Naive thymus-derived CD4-positive, alpha-beta T cell (primary cell): ENCODE measurements around the gene PLD1. TPM values are rescaled to one million over a fixed set of nuclear protein-coding genes. Genes with fewer than 3 reads are reported as not detected.

Experiments used
- ATAC-seq: fragments of 150-1000 bp; cut with Tn5 transposase; 2 replicates; pipeline ENCODE4 v1.10.0; 2021; ENCODE audit warnings: mild to moderate bottlenecking, moderate library complexity
- CTCF ChIA-PET: fragments of 350-600 bp; sonication (Branson Sonifier 250); formaldehyde crosslinking; loops from one replicate; lab custom pipeline; 2021; ENCODE audit warnings: antibody characterized with exemption; lab: Charles Lee
- POLR2A ChIA-PET: fragments of 350-600 bp; sonication (Branson Sonifier 250); formaldehyde crosslinking; loops from one replicate; lab custom pipeline; 2021; ENCODE audit warnings: antibody characterized with exemption, inconsistent platforms; lab: Charles Lee
- DNase-seq, 9 donors: peaks; one replicate each; pipeline versions ENCODE4 v3.0.0 to v3.0.0-alpha.2; 2020 to 2022; ENCODE audit warnings: mixed read lengths in 1 of 9
- H3K27ac ChIP-seq: one replicate; pipeline ENCODE4 v1.7.0; 2013; ENCODE audit warnings: mild to moderate bottlenecking, low read depth, low read length, moderate library complexity
- H3K27me3 ChIP-seq, 2 donors: one replicate each; pipeline ENCODE4 v1.7.0; 2013; ENCODE audit warnings: low read length in 2 of 2, mild to moderate bottlenecking in 2 of 2, moderate library complexity in 2 of 2; ENCODE audit not compliant: control insufficient read depth in 2 of 2, insufficient read depth in 2 of 2
- H3K36me3 ChIP-seq, 3 experiments: 1 replicate in 2 of 3; 2 replicates in 1 of 3; pipeline ENCODE4 v1.7.0; 2013; ENCODE audit warnings: low read length in 3 of 3, mild to moderate bottlenecking in 3 of 3, moderate library complexity in 1 of 3; ENCODE audit not compliant: insufficient read depth in 3 of 3, control insufficient read depth in 2 of 3
- H3K4me1 ChIP-seq, 2 donors: one replicate each; pipeline ENCODE4 v1.7.0; 2013; ENCODE audit warnings: low read length in 2 of 2, mild to moderate bottlenecking in 2 of 2, moderate library complexity in 1 of 2; ENCODE audit not compliant: control insufficient read depth in 2 of 2, insufficient read depth in 2 of 2
- H3K4me3 ChIP-seq: 2 replicates; pipeline ENCODE4 v1.7.0; 2013; ENCODE audit warnings: mild to moderate bottlenecking, low read length
- H3K9me3 ChIP-seq, 3 experiments: 1 replicate in 2 of 3; 2 replicates in 1 of 3; pipeline ENCODE4 v1.7.0; 2013; ENCODE audit warnings: low read length in 3 of 3; ENCODE audit not compliant: control insufficient read depth in 2 of 3
- H3K27ac Mint-ChIP-seq, 9 donors: one replicate each; pipeline ENCODE4 v1.8.0; 2020 to 2022; ENCODE audit warnings: mixed read lengths in 9 of 9, mild to moderate bottlenecking in 8 of 9, moderate library complexity in 5 of 9, inconsistent platforms in 2 of 9
- H3K27me3 Mint-ChIP-seq, 5 donors: one replicate each; pipeline ENCODE4 v1.8.0; 2021 to 2022; ENCODE audit warnings: mixed read lengths in 5 of 5, mild to moderate bottlenecking in 1 of 5
- H3K36me3 Mint-ChIP-seq, 5 donors: one replicate each; pipeline ENCODE4 v1.8.0; 2020 to 2022; ENCODE audit warnings: mixed read lengths in 5 of 5, mild to moderate bottlenecking in 3 of 5, inconsistent platforms in 1 of 5
- H3K4me1 Mint-ChIP-seq, 7 donors: one replicate each; pipeline ENCODE4 v1.8.0; 2020 to 2022; ENCODE audit warnings: mixed read lengths in 7 of 7, mild to moderate bottlenecking in 3 of 7, inconsistent platforms in 1 of 7
- H3K4me3 Mint-ChIP-seq, 10 donors: one replicate each; pipeline ENCODE4 v1.8.0; 2020 to 2022; ENCODE audit warnings: mild to moderate bottlenecking in 10 of 10, mixed read lengths in 10 of 10, moderate library complexity in 6 of 10, inconsistent platforms in 2 of 10
- H3K9me3 Mint-ChIP-seq, 11 donors: one replicate each; pipeline ENCODE4 v1.8.0; 2020 to 2022; ENCODE audit warnings: mixed read lengths in 11 of 11, mild to moderate bottlenecking in 4 of 11, inconsistent platforms in 1 of 11, moderate library complexity in 1 of 11
- intact Hi-C, 2 donors: fragments of 100-400 bp; cut with micrococcal nuclease; formaldehyde crosslinking; loops; one replicate each; pipeline ENCODE4 v1.15.1; 2023
- polyA plus RNA-seq, 2 donors: library from polyadenylated mRNA; unstranded; fragments of 300-500 nt; fragmentation: Illumina TruSeq; gene quantifications; one replicate each; pipeline ENCODE4 v1.2.3, GENCODE V29; 2021
- total RNA-seq, 6 experiments: library from RNA in 5 of 6; stranded (reverse) in 5 of 6; gene quantifications; 1 replicate in 5 of 6; 2 replicates in 1 of 6; pipeline ENCODE4 v1.2.3 and lab custom pipeline; 2021 to 2026

The PLD1 gene
- total and polyA plus RNA-seq, 7 experiments from 2014 or later: 0.36 to 12.9 (median 1.4) TPM; not detected in 2

DNA sequence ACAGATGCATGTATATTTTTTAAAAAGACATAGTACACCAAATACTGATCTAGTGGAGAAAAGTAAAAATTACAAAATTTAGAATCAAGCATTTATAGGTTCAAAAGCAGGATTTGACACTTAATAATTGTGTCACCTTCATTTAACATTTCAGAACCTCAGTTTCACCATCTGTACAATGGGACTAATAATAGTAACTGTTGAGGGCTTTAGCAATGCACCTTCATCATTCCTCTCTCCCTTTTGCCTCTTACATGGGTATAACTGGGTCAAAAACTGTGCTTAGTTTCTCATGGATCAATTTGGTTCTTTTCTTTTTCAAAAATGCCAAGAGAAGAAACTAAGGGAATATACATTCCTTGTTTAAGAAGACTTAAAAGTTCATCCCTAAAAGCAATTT lies 27.4 kb upstream of the PLD1 start:
- no peaks in the 10 kb centered on the region for H3K36me3 ChIP-seq
- ChIA-PET POLR2A (no interaction called here), CTCF (no interaction called here)
- H3K27me3 Mint-ChIP-seq: peaks cover 6 to 34% (median 9%) of the 10 kb centered on the region in 5 donors
- ATAC-seq (no peak), DNase-seq (no peak)
- H3K36me3 Mint-ChIP-seq: no peaks in the 10 kb centered on the region
- H3K4me1 Mint-ChIP-seq: peaks cover 0 to 5% (median 0%) of the 10 kb centered on the region in 7 donors
- intact Hi-C loops: no loop called here
- no peak overlapping the region for H3K27ac Mint-ChIP-seq
- H3K4me1 ChIP-seq: no peaks in the 10 kb centered on the region
- H3K27ac ChIP-seq: no peak overlapping the region
- no peaks in the 10 kb centered on the region for H3K27me3 ChIP-seq
- H3K4me3 ChIP-seq: no peak overlapping the region
- no peak overlapping the region for H3K4me3 Mint-ChIP-seq
- no peaks in the 10 kb centered on the region for H3K9me3 ChIP-seq
- H3K9me3 Mint-ChIP-seq: peaks cover 0 to 1% (median 0%) of the 10 kb centered on the region in 11 donors

DNA sequence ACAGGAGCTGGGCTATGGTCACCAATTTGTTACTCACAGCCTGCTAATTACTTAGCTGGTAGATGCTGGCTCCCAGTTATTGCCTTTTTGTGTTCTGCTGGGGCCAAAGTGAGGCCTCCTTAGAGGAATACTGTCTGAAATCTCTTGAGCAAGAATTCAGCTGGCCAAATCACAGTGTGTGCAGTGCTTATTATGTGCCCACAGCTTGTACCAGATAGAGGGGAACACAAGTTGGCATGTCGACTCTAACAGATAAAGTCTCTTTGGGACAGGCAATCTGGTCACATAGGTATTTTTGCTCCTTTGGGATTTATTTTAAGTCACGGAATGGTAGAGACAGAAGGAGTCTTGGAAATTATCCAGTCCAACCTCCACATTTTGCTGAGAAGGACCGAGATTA lies 26.6 kb upstream of the PLD1 start:
- no peaks in the 10 kb centered on the region for H3K27me3 ChIP-seq
- H3K9me3 Mint-ChIP-seq: peaks cover 0 to 1% (median 0%) of the 10 kb centered on the region in 11 donors
- H3K4me1 Mint-ChIP-seq: peaks cover 0 to 5% (median 0%) of the 10 kb centered on the region in 7 donors
- H3K4me1 ChIP-seq: no peaks in the 10 kb centered on the region
- H3K27ac ChIP-seq: no peak overlapping the region
- no peak overlapping the region for H3K4me3 Mint-ChIP-seq
- H3K27ac Mint-ChIP-seq: no peak overlapping the region
- ChIA-PET POLR2A (no interaction called here), CTCF (no interaction called here)
- DNase-seq (no peak), ATAC-seq (no peak)
- no peaks in the 10 kb centered on the region for H3K36me3 Mint-ChIP-seq
- intact Hi-C loops: no loop called here
- no peaks in the 10 kb centered on the region for H3K9me3 ChIP-seq
- no peak overlapping the region for H3K4me3 ChIP-seq
- peaks cover 6 to 37% (median 9%) of the 10 kb centered on the region in 5 donors for H3K27me3 Mint-ChIP-seq
- H3K36me3 ChIP-seq: no peaks in the 10 kb centered on the region

DNA sequence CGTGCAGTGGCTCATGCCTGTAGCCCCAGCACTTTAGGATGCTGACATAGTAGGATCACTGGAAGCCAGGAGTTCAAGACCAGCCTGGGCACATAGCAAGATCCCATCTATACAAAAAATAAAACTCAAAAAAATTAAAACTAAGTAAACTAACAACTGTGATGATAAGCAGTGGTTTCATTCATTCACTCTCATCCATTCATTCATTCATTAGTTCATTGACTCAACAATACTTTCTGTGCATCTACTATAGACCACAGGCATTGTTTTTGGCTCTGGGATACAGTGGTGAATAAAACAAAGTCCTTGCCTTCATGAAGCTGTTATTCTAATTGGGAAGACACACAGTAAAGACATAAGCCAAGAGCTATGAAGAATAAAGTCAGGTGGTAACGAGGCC lies 25.3 kb upstream of the PLD1 start:
- H3K27me3 Mint-ChIP-seq: peaks cover 6 to 33% (median 14%) of the 10 kb centered on the region in 5 donors
- ATAC-seq: no peak
- Histone ChIP-seq H3K36me3 (no peaks in the 10 kb centered on the region), H3K9me3 (no peaks in the 10 kb centered on the region), H3K4me1 (no peaks in the 10 kb centered on the region), H3K27ac (no peak overlapping the region), H3K4me3 (no peak overlapping the region), H3K27me3 (no peaks in the 10 kb centered on the region)
- peaks cover 0 to 4% (median 0%) of the 10 kb centered on the region in 7 donors for H3K4me1 Mint-ChIP-seq
- no peak overlapping the region for H3K27ac Mint-ChIP-seq
- H3K36me3 Mint-ChIP-seq: no peaks in the 10 kb centered on the region
- ChIA-PET POLR2A (no interaction called here), CTCF (interaction anchor here (0.5 kb wide), 1 partner anchor 22 kb away, joined by 3 read pairs; no protein-coding TSS in a partner anchor)
- no peak overlapping the region for H3K4me3 Mint-ChIP-seq
- no peak for DNase-seq
- H3K9me3 Mint-ChIP-seq: peaks cover 0 to 1% (median 0%) of the 10 kb centered on the region in 11 donors
- intact Hi-C loops: no loop called here

DNA sequence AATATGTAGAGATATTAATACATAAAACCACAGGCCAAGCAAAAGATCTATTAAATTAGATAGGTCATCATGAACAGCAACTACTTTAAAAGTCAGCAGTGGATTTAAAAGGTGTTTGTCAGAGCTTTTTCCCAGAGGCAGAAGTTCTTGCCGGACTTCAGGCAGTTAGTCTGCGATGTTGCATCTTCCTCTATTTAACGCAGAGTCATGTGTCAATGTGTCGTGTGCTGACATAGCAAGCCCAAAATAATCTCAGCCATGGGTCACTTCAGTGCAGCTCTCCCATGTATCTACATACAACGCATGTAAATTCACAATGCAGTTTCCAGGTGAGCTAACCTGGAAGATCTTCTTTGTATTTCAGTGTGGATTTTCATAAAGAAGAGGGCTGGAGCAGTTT lies 24.8 kb upstream of the PLD1 start:
- no peak for DNase-seq
- Mint-ChIP-seq H3K36me3 (no peaks in the 10 kb centered on the region), H3K9me3 (peaks cover 0 to 1% (median 0%) of the 10 kb centered on the region in 11 donors), H3K4me1 (peaks cover 0 to 1% (median 0%) of the 10 kb centered on the region in 7 donors), H3K4me3 (no peak overlapping the region), H3K27ac (no peak overlapping the region), H3K27me3 (peaks cover 4 to 29% (median 14%) of the 10 kb centered on the region in 5 donors)
- peak; percentile 57 for ATAC-seq
- intact Hi-C loops: no loop called here
- H3K27ac ChIP-seq: no peak overlapping the region
- no peaks in the 10 kb centered on the region for H3K9me3 ChIP-seq
- H3K27me3 ChIP-seq: no peaks in the 10 kb centered on the region
- H3K4me1 ChIP-seq: no peaks in the 10 kb centered on the region
- no peaks in the 10 kb centered on the region for H3K36me3 ChIP-seq
- H3K4me3 ChIP-seq: no peak overlapping the region
- ChIA-PET CTCF (no interaction called here), POLR2A (no interaction called here)

DNA sequence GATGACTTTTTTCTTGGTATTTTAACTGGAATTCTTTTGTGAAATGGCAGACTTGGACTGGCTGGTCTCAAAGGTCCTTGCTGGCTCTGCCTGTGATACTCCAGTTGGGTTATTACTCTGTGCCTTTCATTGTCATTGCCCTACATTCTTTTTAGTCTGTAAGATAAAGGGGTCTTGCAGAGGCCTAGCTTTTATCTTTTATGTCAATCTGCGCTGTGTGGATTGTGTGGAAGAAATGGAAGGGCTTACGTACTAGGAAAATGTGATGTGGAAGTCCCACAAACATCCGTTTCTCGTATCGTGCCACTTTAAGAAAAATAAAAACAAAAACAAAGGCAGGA lies 24.1 kb upstream of the PLD1 start:
- intact Hi-C loops: loop anchor here in 1 of 2 donors (1.0 kb wide), 1 partner anchor 873 kb away; no protein-coding TSS in a partner anchor
- Histone ChIP-seq H3K9me3 (no peaks in the 10 kb centered on the region), H3K36me3 (no peaks in the 10 kb centered on the region), H3K27me3 (no peaks in the 10 kb centered on the region), H3K4me1 (no peaks in the 10 kb centered on the region), H3K4me3 (no peak overlapping the region), H3K27ac (no peak overlapping the region)
- ChIA-PET CTCF (no interaction called here), POLR2A (no interaction called here)
- Mint-ChIP-seq H3K27me3 (peaks cover 4 to 30% (median 14%) of the 10 kb centered on the region in 5 donors), H3K4me3 (no peak overlapping the region), H3K36me3 (no peaks in the 10 kb centered on the region), H3K27ac (no peak overlapping the region), H3K9me3 (peaks cover 0 to 1% (median 0%) of the 10 kb centered on the region in 11 donors), H3K4me1 (peaks cover 0 to 6% (median 0%) of the 10 kb centered on the region in 7 donors)
- DNase-seq: no peak
- ATAC-seq: no peak

DNA sequence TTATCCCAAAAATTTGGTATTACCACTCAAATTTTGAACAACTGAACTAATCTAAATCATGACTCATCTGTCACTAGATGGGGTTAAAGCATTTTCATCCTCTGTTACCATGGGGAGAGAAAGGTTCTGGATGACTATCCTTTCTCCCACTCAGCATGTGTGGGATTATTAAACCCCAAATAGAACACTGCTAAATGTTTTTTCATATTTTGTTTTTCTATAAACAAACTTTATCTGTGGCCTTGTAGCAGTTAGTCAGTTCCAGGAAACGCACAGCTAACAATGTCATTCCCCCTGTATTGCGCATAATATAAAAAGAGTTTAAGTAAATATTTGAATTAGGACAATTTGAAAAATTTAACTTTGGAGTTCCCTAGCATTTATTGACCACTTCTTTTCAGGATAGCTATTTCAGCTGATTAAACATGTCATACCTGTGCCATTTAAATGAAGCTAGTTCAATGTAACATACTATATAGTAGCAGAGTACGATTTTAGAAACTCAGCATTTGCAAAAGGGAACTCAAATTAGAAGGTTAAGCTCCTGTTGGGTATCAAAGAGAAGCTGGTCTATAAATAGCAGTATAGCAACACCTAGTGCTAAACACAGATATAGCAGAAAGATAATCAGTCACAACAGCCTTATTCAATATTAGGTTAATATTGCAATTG lies 23.6 kb upstream of the PLD1 start:
- H3K36me3 ChIP-seq: no peaks in the 10 kb centered on the region
- ChIA-PET POLR2A (no interaction called here), CTCF (no interaction called here)
- peaks cover 4 to 34% (median 14%) of the 10 kb centered on the region in 5 donors for H3K27me3 Mint-ChIP-seq
- DNase-seq (no peak), ATAC-seq (peak; percentile 47)
- peaks cover 0 to 6% (median 0%) of the 10 kb centered on the region in 7 donors for H3K4me1 Mint-ChIP-seq
- H3K4me3 ChIP-seq: no peak overlapping the region
- no peaks in the 10 kb centered on the region for H3K27me3 ChIP-seq
- H3K36me3 Mint-ChIP-seq: no peaks in the 10 kb centered on the region
- no peaks in the 10 kb centered on the region for H3K9me3 ChIP-seq
- H3K9me3 Mint-ChIP-seq: peaks cover 0 to 1% (median 0%) of the 10 kb centered on the region in 11 donors
- no peak overlapping the region for H3K27ac ChIP-seq
- H3K27ac Mint-ChIP-seq: no peak overlapping the region
- intact Hi-C loops: loop anchor here in 1 of 2 donors (1.0 to 2.0 kb wide), 2 partner anchors 507 to 873 kb away; no protein-coding TSS in a partner anchor
- H3K4me1 ChIP-seq: no peaks in the 10 kb centered on the region
- H3K4me3 Mint-ChIP-seq: no peak overlapping the region

DNA sequence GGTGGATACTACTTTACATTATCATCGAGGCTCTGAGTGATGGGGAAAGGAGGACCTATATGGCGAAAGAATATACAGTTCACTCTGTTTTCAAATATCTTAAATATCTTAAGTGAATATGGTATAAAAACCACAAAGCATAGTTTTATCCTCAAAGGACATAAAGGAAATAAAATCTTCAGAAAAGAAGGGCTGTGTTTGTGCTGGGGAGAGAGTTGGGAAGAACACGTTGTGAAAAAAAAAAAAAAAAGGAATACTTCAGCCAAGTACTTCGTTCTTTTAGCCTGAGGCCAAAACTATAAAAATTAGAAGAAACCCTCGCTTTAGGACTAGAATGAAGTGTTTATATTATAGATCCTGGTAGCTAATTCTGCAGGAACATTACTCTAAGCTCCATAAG lies 22.7 kb upstream of the PLD1 start:
- H3K4me1 ChIP-seq: no peaks in the 10 kb centered on the region
- ATAC-seq: no peak
- H3K4me3 ChIP-seq: no peak overlapping the region
- Mint-ChIP-seq H3K27ac (no peak overlapping the region), H3K4me1 (peaks cover 0 to 4% (median 2%) of the 10 kb centered on the region in 7 donors), H3K36me3 (no peaks in the 10 kb centered on the region), H3K27me3 (peaks cover under 1 to 34% (median 8%) of the 10 kb centered on the region in 5 donors), H3K9me3 (peaks cover 0 to 1% (median 0%) of the 10 kb centered on the region in 11 donors), H3K4me3 (no peak overlapping the region)
- POLR2A ChIA-PET: no interaction called here
- CTCF ChIA-PET: no interaction called here
- no peaks in the 10 kb centered on the region for H3K36me3 ChIP-seq
- no peak for DNase-seq
- intact Hi-C loops: loop anchor here in 1 of 2 donors (2.0 kb wide), 1 partner anchor 508 kb away; no protein-coding TSS in a partner anchor
- H3K27me3 ChIP-seq: no peaks in the 10 kb centered on the region
- no peaks in the 10 kb centered on the region for H3K9me3 ChIP-seq
- H3K27ac ChIP-seq: no peak overlapping the region
